ENCODE results near the gene TCEAL1.

The TCEAL1 gene

DNA sequence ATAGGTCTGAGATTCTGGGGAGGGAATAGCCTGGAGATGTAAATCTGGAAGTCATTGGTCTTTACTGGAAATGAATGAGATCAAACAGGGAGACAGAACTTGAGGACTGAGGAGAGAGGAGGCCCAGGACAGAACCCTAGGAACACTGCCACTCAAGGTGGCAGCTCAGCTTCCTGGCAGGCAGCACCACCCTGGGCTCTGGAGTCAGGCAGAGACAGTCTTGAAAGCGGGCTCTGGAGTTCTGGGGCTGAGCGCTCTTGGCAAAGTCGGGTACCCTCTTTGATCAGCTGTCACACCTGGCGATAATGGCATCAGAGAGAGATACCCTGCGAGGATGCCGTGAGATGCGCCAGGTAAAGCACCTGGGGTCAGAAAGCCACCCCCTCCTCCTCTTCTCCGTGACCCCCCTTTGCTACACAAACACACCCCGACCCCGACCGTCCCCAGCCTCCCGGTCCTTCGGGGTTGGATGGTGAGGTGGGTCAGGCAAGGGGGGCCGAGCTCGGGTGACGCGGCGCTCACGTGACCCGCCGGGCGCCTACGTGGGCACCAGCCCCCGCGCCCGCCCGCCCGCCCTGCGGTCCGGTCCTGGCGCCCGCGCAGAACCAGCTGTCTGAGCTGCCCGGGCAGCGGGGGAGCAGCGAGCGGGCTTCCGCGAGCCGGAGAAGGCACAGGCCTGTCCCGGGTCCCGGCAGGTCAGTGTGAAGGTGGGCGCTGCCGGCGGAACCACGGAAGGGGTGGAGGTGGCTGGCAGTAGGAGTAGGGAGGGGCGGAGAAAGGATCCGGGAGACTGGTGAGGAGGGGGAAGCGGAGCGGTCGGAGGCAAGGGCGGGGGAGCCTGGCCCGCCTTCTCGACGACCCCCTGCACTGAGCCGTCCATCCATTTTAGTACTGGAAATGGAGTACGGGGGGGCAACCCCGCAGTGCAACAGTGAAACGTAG is 21.1 kb upstream of the TCEAL1 start, which contains the start of gene TCEAL3:
TSS of gene TCEAL3 (plus strand) at position 600 of the 942 bp plus-strand sequence. CDS start 1,102 bp downstream, outside the sequence.
- ChIA-PET POLR2A (interaction anchor here (0.7 kb wide), 1 partner anchor 9 kb away, joined by 3 read pairs; no protein-coding TSS in a partner anchor), CTCF (no interaction called here)
- TF ChIP-seq, protein P1, sequence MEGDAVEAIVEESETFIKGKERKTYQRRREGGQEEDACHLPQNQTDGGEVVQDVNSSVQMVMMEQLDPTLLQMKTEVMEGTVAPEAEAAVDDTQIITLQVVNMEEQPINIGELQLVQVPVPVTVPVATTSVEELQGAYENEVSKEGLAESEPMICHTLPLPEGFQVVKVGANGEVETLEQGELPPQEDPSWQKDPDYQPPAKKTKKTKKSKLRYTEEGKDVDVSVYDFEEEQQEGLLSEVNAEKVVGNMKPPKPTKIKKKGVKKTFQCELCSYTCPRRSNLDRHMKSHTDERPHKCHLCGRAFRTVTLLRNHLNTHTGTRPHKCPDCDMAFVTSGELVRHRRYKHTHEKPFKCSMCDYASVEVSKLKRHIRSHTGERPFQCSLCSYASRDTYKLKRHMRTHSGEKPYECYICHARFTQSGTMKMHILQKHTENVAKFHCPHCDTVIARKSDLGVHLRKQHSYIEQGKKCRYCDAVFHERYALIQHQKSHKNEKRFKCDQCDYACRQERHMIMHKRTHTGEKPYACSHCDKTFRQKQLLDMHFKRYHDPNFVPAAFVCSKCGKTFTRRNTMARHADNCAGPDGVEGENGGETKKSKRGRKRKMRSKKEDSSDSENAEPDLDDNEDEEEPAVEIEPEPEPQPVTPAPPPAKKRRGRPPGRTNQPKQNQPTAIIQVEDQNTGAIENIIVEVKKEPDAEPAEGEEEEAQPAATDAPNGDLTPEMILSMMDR (IDR thresholded peaks at IDR 0.05; ENCODE audit: insufficient read depth, low read length, missing control alignments) = no peak
- H3K4me3 ChIP-seq (ENCODE audit: low read depth, low read length) = peak within 1 kb of the TSS; percentile 73
- no peak for DNase-seq (ENCODE audit: low read depth, low spot score)

DNA sequence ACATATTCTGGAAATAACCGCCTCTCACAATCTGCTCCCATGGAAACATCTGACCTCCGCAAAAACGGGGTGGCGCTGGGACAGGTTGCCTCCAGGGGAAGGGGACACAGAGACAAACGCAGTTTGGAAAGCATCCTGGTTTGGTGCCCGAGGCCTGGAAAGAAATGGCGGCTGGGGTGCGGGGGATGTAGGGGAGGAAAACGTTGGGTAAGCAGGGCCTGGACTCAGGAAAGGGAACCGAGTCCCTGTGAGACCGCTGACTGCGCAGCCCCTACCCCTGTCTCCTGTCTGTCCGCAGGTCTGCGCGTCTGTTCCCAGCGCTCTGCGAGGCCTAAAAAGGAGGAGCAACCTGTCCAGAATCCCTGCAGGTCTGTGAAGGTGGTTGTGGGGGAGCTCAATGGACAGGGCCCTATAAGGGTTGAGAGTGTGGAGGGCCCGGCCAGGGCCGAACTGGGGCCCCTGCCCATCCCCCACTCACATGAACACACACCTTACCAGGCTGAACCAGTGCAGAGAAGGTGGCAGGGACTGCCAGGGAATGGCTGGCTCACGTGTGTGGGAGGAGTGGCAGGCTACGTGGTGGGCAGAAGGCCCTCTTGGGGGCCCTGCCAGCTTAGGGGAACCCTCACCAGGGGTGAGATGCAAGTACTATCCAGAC is 20.3 kb upstream of the TCEAL1 start:
- TF ChIP-seq, protein P1 (IDR thresholded peaks at IDR 0.05; ENCODE audit: insufficient read depth, low read length, missing control alignments) = no peak
- peak overlapping the region; percentile 73 for H3K4me3 ChIP-seq (ENCODE audit: low read depth, low read length)
- DNase-seq (ENCODE audit: low read depth, low spot score) = no peak
- CTCF ChIA-PET = no interaction called here
- POLR2A ChIA-PET = no interaction called here

DNA sequence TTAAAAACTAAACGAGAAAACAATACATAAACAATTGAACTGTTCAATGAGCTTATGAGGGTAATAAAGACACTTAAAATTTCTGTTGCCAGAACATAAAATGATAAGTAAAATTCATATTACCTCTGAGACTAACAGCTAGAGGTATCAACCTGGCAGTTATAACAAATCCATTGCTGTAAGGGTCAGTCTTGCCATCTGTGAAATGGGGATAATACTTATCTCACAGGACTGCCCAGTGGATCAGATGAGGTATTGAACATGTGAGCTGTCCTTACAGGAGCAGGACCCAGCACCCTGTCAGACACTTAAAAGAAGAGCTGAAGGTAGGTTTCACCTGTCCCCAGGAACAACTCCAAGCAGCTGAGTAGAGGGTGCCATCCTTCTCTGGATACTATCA is 18.5 kb upstream of the TCEAL1 start:
- ChIA-PET CTCF (interaction anchor here (1.4 kb wide), 1 partner anchor 20 kb away, joined by 4 read pairs; no protein-coding TSS in a partner anchor), POLR2A (interaction anchor here (0.6 kb wide), 1 partner anchor 52 kb away, joined by 3 read pairs; no protein-coding TSS in a partner anchor)
- TF ChIP-seq, protein P1 (IDR thresholded peaks at IDR 0.05; ENCODE audit: insufficient read depth, low read length, missing control alignments) = no peak
- no peak for DNase-seq (ENCODE audit: low read depth, low spot score)
- no peak overlapping the region for H3K4me3 ChIP-seq (ENCODE audit: low read depth, low read length)

DNA sequence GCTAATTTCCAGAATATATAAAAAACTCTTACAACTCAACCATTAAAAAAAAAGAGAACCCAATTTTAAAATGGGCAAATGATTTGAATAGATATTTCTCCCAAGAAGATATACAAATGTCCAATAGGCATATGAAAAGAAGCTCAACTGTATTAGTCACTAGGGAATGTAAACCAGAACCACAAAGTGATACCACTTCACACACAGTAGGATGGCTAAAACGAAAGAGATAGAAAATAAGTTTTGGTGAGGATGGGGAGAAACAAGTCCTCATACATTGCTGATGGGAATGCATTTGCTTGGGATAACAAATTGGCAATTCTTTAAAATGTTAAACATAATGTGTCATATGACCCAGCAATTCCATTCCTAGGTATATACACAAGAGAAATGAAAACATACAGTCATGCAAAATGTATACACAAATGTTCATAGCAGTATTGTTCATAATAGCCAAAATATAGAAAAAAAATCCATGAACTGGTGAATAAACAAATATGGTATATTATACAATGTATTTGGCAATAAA is 15.3 kb upstream of the TCEAL1 start:
- TF ChIP-seq, protein P1 (IDR thresholded peaks at IDR 0.05; ENCODE audit: insufficient read depth, low read length, missing control alignments) = no peak
- H3K4me3 ChIP-seq (ENCODE audit: low read depth, low read length) = no peak overlapping the region
- DNase-seq (ENCODE audit: low read depth, low spot score) = no peak
- POLR2A ChIA-PET = no interaction called here
- CTCF ChIA-PET = interaction anchor here (1.6 kb wide), 1 partner anchor 17 kb away, joined by 3 read pairs; no protein-coding TSS in a partner anchor

DNA sequence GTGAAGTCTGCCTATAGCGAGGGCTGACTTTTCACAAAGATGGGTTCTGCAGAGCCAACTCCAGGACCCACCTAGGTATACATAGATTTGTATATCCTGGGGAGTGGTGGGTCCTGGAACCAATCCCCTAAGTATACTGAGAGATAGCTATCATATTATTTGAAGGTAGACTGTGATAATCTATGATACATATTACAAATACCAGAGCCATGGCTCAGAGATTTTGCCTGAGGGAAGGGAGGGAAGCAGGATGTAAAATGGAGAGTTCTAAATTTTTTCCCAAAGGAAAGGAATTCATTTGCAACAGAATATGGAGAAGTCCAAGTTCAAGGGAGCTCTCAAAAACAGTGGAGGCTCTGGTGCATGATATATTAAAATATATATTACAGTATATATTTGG is 13.8 kb upstream of the TCEAL1 start:
- no peak overlapping the region for H3K4me3 ChIP-seq (ENCODE audit: low read depth, low read length)
- POLR2A ChIA-PET = no interaction called here
- CTCF ChIA-PET = interaction anchor here (4.1 kb wide), 1 partner anchor 15 kb away, joined by 23 read pairs; the partner anchor contains the start of gene TCEAL1
- DNase-seq (ENCODE audit: low read depth, low spot score) = no peak
- TF ChIP-seq, protein P1 (IDR thresholded peaks at IDR 0.05; ENCODE audit: insufficient read depth, low read length, missing control alignments) = no peak
